HT-29 (cell line): ENCODE data around the gene AMBRA1. TPM values are rescaled to one million over a fixed set of nuclear protein-coding genes. Genes with fewer than 3 reads are reported as not detected.

Source experiments
- DNase-seq: peaks from one replicate; pipeline ENCODE4 v3.0.0-alpha.2; 2015; ENCODE audit warnings: low spot score
- total RNA-seq: library from RNA; depleted of rRNA; stranded (reverse); fragments of >200 nt; shearing (Covaris generic); gene quantifications from 2 replicates; pipeline ENCODE4 v1.2.3, GENCODE V29; 2014

Gene AMBRA1
- total RNA-seq, 1 experiment from 2014 or later = 34.0 TPM

DNA sequence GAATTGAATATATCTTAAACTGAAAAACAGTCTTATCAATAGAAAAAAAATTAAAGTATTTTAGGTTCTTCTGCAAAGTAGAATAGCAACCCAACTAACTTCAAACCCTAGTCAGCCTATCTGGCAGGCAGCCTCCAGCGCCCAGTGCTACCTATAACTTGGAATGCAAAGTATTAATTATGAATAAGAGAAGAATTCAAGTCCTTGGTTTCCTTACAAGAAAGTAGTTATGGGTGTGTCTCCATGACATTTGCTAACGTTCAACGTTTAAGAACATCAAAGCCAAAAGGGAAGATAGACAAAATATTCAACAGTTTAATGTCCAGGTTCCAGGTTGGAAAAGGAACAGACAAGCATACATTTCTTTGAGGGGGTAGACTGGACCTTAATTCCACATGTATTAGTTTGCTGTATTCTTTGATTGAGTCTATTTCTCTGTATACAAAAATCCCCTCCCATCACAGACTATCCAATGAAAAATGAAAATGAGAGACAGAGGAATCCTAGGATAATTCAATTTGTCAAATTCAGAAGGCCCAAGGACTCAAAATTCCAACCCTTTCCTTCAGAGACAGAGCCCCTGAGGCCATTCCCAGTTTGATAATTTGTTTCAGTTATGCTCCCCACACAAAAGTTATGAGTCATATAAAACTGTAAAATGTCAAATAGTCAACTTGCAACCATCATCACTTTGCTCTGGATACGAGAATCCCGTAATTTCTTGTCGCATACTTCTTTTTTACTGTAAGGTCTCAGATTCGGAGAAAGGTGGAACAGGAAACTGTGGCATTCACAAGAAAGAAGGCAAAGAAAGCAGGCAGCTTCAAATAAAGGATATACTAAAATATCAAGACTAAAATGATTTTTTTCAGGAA lies 118.5 kb downstream of the AMBRA1 start:
- no peak for DNase-seq

DNA sequence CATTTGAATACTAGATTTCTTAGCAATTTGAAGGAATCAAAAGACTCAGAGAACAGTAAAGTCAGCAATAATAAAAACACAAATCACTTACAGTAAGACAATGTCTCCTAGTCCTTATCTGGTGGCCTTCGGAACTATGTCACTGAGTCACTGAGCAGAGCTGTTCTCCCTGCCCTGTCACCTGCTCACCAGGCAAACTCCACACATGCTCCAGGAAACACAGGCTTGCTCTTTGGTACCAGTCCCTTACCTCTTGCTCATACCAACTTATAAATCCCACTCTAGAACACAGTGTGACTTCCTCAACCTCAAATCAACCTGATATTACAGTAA lies 121.2 kb downstream of the AMBRA1 start:
- peak; percentile 64 for DNase-seq

DNA sequence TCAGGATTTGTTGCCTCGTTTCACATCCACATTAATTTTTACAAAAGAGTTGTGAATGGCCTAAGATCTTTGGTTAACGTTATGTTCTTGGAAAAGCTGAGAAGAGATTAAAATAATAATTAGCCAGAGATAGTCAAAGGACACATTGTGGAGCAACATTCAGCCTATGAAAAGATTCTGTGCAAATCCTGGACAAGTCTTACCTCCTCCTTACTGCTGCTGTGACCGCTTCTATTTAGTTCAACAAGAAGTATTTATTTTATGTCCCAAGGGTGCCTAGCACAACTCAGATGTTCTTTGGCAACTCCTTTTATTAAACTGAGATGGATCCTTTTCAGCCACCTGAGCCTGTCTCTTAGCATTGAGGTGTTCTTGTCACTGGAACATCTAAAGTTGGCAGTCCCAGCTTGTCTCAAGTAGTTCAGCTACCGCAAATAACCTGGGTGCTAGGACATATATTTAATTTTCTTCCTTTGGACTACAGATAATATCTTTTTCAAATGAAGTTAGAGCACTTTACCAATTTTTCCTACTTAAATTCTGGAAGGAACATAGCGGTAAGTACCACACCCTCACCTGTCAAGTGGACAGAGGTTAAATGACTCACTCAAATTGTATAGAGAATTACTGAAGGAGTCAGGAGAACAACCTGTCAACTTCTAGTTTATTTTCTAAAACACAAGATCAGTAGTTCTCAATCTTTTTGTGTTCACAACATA lies 121.7 kb downstream of the AMBRA1 start:
- no peak for DNase-seq

DNA sequence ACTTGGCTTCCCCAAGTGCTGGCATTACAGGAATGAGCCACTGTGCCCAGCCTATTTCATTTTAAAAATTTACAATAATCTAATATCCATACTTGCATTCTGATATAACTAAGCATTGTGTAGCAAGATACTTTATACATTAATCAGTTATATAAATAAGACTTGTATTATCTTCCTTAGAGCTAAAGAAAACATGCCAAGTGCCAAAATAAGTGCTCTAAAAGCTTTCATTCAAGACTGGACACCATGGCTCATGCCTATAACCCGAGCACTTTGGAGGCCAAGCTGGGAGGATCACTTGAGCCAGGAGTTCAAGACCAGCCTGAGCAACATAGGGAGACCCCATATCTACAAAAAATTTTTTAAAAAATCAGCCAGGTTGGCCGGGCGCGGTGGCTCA lies 123.9 kb downstream of the AMBRA1 start:
- no peak for DNase-seq

DNA sequence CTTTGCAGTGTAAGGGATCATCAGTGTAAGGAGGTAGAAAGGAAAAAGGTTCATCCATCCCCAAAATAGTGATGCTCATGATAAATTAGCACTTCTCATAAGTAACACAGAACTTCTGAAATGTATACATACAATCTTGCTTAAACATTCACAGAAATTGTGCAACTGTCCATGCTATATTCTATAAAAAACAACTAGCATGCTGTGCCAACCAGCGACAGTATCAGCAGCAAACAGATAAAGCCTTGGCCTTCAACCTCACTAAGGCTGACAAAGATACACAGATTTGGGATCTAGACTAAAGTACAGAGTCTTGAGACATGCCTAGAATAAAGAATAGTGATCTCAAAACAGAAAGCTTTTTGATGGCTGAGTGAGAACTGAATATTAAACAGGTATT lies 128.1 kb downstream of the AMBRA1 start:
- DNase-seq = no peak

DNA sequence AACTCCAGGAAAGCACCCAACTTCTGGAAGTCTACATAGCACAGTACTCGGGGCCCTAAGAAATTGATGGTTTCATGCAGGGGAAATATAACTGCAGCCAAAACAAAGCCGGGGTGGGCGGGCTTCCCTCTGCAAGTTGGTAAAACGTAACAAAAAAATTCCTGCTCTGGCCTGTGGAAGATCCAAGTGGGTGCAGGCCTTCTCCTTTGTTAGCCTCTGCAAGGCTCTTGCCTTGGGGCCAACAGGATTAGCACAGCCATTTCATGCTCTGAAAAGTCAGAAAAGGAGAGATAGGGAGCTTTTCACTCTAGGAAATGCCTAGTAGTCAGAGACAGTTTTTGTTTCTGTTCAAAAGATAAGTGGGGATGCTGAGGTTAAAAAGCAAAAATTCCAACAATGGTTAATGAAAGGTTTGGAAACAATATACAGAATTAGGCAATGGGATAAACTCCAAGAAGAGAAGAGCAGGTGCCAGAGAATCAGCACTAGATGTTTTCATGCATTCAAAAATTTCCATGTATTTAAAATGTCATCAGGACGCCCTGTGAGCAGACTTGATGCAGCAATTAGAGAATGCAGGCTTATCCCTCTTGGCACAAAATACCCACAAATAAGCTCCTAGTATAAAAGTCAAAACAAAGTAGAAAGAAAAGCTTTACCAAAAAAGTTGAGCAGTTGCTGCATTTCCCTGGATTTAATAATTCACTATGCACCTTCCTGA lies 130.0 kb downstream of the AMBRA1 start:
- DNase-seq = no peak

DNA sequence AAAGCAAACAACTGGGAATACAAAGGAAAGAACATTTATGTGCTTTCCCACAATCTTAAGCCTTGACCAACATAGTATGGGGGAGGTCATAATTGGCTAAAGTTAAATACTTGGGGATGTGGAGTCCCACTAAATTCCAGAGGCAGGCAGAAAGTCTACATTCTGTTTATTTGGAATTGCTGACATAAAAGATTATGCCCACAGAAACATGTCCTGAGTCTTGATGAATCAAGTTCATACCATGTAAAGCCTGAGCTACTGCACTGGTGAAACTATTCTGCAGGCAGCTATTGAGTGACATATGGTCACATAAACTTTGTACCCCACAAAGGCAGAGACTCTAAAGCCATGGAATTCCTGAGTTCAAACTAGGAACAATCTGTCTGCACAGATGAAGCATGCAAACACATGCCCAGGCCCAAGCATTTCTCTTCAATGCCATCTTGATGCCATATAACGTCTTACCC lies 132.3 kb downstream of the AMBRA1 start:
- DNase-seq = no peak

DNA sequence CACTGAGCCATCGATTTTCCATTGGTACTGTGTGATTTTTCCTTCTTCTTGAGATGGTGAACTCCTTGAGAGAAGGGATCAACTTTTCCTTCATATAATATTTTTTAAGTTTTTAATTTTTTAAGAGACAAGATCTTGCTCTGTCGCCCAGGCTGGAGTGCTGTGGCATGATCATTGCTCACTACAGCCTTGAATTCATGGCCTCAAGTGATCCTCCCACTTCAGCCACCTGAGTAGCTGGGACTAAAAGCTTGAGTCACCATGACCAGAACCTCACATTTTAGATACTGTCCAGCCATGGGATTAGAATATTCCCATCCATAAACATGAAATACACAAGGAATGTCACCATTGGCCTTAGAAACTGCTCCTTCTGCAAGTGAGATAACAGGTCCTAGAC lies 135.3 kb downstream of the AMBRA1 start:
- no peak for DNase-seq

DNA sequence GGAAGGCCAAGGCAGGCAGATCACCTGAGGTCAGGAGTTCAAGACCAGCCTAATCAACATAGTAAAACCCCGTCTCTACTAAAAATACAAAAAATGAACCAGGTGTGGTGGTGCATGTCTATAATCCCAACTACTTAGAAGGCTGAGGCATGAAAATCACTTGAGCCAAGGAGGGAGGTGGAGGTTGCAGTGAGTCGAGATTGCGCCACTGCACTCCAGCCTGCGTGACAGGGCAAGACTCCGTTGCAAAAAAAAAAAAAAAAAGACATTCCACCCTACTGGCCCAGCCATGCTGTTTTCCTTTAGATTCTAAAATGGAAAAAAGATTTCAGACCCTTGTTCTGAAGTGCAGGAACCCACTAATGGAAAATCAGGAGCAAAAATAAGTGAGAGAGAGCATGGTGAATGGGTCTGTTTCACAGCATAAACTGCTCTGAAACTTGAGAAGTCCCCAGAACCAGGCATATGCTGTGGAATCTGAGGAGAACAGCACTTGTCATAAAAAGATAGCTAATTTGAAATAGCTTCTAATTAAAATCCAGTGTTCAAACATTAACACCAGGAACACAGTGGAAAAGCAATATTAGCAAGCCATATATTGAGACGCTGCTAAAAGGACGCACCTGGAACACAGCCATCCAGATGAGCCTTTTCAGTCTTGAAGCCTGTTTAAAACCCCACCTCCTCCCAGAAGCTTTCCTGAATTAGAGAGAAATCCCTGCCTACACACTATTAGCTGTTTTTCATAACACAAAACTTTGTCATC lies 136.0 kb downstream of the AMBRA1 start:
- no peak for DNase-seq

DNA sequence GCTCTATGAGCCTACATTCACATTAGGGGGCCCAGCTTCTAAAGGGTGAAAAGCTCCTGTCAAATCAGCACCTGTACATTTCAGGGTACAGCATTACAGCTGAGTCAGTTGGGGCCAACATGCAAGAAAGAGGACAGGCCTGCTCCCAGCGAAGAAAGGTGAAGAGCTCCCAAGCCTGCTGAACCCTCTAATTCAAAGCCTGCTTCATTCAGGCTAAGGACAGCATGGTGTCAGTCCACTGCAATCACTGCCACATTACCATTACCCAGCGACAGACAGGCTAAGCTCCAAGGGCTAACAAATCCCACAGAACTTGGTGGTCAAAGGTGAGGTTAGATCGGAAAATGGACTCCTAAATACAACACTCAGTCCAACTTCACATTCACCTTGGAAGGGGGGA lies 136.8 kb downstream of the AMBRA1 start:
- DNase-seq = no peak

DNA sequence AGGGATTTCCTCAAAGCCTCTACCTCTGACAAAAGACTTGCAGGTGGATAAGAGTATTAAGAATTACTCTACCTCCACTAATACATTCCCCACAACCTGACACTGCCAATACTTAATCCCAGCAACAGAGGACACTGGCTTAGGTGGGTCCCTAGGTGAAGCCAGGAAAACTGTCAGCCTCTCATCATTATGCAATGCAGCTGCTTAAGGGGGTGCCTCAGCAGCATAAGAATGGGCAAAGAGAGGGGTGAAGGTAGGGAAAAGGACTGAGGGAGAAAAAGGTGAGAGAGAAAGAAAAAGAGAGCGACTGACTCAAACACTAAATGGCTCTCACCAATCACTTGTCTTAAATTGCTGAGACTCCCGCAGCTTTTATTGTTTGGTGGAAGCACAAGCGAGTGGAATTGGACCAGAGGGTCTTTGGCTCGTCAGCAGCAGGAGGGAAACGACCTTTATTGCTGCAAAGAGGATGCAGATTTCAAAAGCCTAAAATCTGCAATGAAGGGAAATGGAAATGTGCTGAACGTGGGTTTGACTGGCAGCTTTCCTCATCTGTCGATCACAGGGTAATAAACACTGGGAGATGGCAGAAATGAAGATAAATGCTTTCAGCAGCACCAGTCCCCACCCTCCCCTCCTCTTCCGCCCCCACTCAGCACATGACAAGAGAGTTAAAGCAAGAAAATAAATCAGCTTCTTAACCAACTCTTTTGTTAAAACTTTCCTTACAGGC lies 137.4 kb downstream of the AMBRA1 start:
- DNase-seq = no peak

DNA sequence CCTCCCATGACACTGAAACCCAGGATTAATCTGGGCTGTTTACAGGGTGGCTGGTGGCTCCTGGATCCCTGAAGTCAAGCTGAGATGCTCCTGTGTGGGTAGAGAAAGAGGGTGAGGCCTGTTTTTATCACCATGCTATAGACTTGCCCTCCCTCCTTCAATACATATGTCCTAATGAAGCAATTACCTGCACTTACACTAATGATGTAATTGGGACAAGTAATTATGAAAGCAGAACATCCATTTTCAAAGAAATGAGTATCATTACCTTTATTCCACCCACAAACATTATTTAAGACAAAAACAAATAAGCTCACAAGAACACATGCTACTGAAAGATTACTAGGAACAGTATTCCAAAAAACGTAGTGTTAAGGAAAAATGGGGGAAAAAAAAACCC lies 138.0 kb downstream of the AMBRA1 start:
- no peak for DNase-seq

DNA sequence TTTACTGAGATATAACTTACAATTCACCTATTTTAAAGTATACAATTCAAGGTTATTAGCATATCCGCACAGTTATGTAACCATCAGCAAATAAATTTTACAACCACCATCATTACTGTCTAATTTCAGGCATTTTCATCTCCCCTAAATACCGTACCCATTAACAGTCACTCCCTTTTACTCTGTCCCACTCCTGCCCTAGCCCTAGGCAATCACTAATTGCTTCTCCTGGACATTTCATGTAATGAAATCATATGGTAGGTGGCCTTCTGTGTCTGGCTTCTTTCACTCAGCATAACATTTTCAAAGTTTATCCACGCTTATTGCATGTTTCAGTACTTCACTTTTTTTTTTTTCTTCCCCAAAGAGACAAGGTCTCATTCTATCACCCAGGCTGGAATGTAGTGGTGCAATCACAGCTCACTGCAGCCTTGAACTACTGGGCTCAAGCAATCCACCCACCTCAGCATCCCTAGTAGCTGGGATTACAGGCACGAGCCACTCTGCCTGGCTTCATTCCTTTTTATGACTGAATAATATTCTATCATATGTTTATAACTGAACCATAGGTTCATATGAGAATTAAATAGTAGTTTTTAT lies 140.8 kb downstream of the AMBRA1 start:
- DNase-seq = no peak

DNA sequence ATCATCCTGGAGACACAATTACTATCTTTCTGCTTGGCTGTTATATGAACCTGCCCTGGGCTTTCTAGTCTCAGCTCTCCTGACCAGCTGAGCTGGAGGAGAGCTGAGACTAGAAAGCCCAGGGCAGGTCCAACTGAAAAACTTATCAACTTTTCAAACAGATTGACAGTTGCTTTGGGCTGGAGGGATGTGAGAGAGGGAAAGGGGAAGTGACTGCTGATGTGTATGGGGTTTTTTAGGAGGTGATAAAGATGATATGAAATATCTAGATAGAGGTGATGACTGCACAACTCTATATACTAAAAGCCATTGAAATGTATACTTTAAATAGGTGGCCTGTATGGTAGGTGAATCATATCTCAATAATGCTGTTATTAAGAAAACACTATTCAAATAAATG lies 142.1 kb downstream of the AMBRA1 start:
- DNase-seq = no peak

DNA sequence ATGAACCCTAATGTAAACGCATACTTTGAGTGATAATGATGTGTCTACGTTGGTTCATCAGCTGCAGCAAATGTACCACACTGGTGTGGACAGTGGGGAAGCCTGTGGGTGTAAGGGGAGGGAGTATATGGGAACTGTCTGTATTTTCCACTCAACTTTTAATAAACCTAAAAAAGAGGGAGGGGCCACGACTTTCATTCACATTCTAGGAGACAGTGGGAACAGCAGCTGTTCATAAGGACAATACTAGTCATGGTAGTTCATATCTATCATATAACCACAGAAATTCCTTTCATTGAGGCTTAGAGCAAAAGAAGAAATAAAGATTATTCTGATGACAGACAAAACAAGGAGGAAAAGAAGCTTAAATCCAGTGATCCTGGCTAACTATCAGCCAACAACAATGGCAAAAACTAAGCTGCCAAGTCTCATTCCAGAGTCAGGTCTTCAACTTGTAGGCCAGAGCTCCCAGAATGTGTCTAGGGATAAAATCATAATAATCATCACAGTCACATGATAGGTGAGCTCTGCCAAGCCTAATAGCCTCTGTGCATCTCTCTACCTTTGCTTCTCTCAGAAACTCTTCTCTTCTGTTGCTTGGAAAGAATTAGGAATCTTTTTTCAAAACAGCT lies 142.9 kb downstream of the AMBRA1 start:
- DNase-seq = no peak

DNA sequence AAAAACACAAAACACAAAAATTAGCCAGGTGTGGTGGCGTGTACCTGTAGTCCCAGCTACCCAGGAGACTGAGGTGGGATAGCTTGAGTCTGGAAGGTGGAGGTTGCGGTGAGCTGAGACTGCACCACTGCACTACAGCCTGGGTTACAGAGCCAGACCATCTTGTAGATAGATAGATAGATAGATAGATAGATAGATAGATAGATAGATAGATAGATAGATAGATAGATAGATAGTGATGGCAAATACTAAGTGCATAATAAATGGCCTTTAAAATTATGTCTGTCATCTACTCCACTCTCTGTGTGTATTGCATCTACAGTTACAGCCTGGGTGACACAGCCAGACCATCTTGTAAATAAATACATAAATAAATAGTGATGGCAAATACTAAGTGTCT lies 146.3 kb downstream of the AMBRA1 start:
- no peak for DNase-seq

DNA sequence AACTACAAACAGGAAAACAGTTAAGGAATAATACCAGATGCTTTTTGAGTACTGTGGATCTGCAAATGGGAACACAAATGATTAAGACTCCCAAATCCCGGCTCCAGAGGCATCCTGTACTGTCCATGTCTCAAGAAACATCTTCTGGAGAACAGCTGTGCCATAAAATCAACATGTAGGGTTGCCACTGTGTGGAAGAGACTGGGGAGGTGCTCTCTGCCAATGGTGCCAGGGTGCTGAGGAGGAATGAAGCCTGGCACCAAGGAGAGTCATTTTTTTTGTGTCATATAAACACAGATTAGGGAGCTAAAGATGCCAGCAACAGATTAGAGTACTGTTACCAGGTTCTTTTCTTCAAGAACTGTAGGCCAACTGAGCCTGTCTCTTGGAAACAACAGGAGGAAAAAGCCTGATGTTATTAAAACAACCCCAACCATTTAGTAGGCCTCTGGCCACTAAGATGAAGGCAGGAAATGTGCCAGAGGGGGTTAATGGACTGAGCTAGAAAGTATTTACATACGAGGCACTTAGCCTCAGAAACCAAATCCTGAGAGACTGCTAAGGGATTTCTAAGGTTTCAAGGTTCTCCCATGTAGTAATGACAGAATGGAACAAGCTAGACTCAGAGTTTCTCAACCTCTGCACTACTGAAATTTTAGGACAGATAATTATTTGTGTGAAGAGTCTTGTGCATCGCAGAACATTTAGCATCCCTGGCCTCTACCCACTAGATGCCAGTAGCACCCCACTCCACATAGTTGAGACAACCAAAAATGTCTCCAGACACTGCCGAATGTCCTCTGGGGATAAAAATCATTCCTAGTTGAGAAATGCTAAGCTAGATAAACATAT lies 147.7 kb downstream of the AMBRA1 start:
- DNase-seq = no peak

DNA sequence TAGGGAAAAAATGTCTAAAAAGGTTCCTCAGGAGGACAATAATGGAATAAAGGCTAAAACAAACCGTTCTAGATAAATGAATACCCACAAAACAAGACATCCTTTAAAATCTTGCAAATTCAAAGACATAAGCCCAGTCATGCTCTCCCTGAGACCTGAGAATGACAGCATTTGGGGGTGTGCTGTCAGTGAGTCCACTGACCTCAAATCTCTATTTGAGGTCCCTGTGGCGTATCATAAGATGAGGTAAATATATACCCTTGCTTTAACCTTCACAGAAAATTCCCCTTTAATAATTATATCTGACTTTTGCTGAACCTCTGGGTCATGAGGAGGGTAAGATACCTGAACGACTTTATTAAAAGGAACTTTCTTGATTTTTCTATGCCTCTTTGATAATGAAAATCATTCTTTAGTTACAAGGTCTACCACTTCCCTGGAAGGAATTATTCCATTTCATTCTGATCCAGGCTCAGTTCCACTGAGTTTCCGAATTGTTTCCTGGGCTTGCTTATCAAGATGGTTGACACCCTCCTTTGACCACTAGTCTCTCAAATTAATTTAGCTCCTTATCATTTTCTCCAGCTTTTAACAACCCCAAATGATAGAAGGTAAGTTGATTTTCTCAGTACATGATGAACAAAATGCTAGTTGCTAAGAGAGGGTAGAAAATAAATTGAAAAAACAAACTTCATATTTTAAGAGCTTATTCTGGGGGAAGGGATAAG lies 148.5 kb downstream of the AMBRA1 start:
- DNase-seq = no peak
